ENCODE data around the gene PKMYT1.

- TF ChIP-seq CTCF (conservative IDR thresholded peaks at IDR 0.05 in 1 of 2, IDR thresholded peaks at IDR 0.05 in 1 of 2; ENCODE audit: low read depth in 1 of 2, low read length in 2 of 2): no peak
- TF ChIP-seq EZH2 (IDR thresholded peaks at IDR 0.05; ENCODE audit: low read length, missing control alignments): no peak
These were observed 37.1 kb upstream of the PKMYT1 start for GRCh38 chr16:3017344-3017743.
